Thyroid gland (tissue), 4 donors: ENCODE results near the gene LCT. TPM values are rescaled to one million over a fixed set of nuclear protein-coding genes. Genes with fewer than 3 reads are reported as not detected.
"Not testable (repeated sequence)": the region's sequence is repeated elsewhere in the genome, so short reads cannot be mapped to it uniquely, and the experiment has no call there.

Source experiments
- DNase-seq, 2 donors: peaks; one replicate each; pipeline ENCODE4 v3.0.0-alpha.2; 2019
- H3K27ac ChIP-seq, 3 donors: fragments of 200-600 bp; sonication (generic); 1 replicate in 2 of 3; 2 replicates in 1 of 3; pipeline ENCODE4 v1.5.1; 2016 to 2019; ENCODE audit warnings: mild to moderate bottlenecking in 1 of 3, moderate library complexity in 1 of 3
- H3K27me3 ChIP-seq: fragments of 200-600 bp; sonication (generic); one replicate; pipeline ENCODE4 v1.5.1; 2019
- H3K36me3 ChIP-seq, 2 donors: fragments of 200-600 bp; sonication (generic); one replicate each; pipeline ENCODE4 v1.5.1; 2016 to 2019
- H3K4me1 ChIP-seq, 2 donors: fragments of 200-600 bp; sonication (generic); one replicate each; pipeline ENCODE4 v1.5.1; 2017 to 2019
- H3K4me3 ChIP-seq, 3 donors: fragments of 200-600 bp; sonication (generic); replicated peaks in 1 of 3; 1 replicate in 2 of 3; 2 replicates in 1 of 3; pipeline ENCODE4 v1.5.1; 2016; ENCODE audit warnings: mild to moderate bottlenecking in 1 of 3
- H3K9me3 ChIP-seq: fragments of 200-600 bp; sonication (generic); one replicate; pipeline ENCODE4 v1.5.1; 2017
- CTCF ChIP-seq, 6 experiments: fragments of 200-600 bp in 3 of 6; fragments of 450-650 bp in 3 of 6; sonication (generic) in 3 of 6; IDR thresholded peaks; one replicate each; pipeline ENCODE4 v1.5.1; 2016 to 2019; ENCODE audit warnings: antibody characterized with exemption in 6 of 6, mild to moderate bottlenecking in 2 of 6, inconsistent platforms in 1 of 6, moderate library complexity in 1 of 6
- POLR2A ChIP-seq, 2 donors: fragments of 450-650 bp; IDR thresholded peaks; one replicate each; pipeline ENCODE4 v1.6.1; 2017; ENCODE audit warnings: antibody characterized with exemption in 2 of 2, mild to moderate bottlenecking in 2 of 2, moderate library complexity in 1 of 2
- WGBS, 2 donors: methylation state at CpG; one replicate each; pipeline ENCODE4 v1.1.5; 2017; 5-methylcytosine and 5-hydroxymethylcytosine counted together
- intact Hi-C: fragments of 100-400 bp; cut with DNase I; formaldehyde crosslinking; loops from one replicate; pipeline ENCODE4 v1.15.1; 2023
- total RNA-seq, 4 donors: library from RNA; depleted of rRNA; stranded (reverse); fragments of >200 nt; gene quantifications; one replicate each; pipeline ENCODE4 v1.2.3, GENCODE V29; 2016

LCT gene
- total RNA-seq, 4 donors from 2014 or later: 0.24 TPM; not detected in 3

GRCh38 chr2:135799738-135800137 lies 37.2 kb downstream of the LCT start:
- intact Hi-C loops: no loop called here
- Histone ChIP-seq H3K36me3 (no peaks in the 10 kb centered on the region), H3K27me3 (no peaks in the 10 kb centered on the region), H3K4me3 (no peak overlapping the region), H3K9me3 (no peaks in the 10 kb centered on the region), H3K4me1 (no peaks in the 10 kb centered on the region), H3K27ac (no peak overlapping the region)
- 40 to 46% methylated on average over 2 of the region's 2 CpGs for WGBS, 2 donors
- DNase-seq: no peak
- no peak for TF ChIP-seq POLR2A (IDR thresholded peaks at IDR 0.05)
- no peak for TF ChIP-seq CTCF (IDR thresholded peaks at IDR 0.05)

GRCh38 chr2:135798762-135799161 lies 38.2 kb downstream of the LCT start:
- TF ChIP-seq POLR2A (IDR thresholded peaks at IDR 0.05) (no peak), CTCF (IDR thresholded peaks at IDR 0.05) (no peak)
- intact Hi-C loops: no loop called here
- Histone ChIP-seq H3K4me1 (no peaks in the 10 kb centered on the region), H3K4me3 (no peak overlapping the region), H3K27me3 (no peaks in the 10 kb centered on the region), H3K9me3 (no peaks in the 10 kb centered on the region), H3K27ac (no peak overlapping the region), H3K36me3 (no peaks in the 10 kb centered on the region)
- DNase-seq: no peak
- 52 to 62% methylated on average over 4 of the region's 4 CpGs for WGBS, 2 donors

GRCh38 chr2:135798275-135798705 lies 38.7 kb downstream of the LCT start:
- Histone ChIP-seq H3K27me3 (no peaks in the 10 kb centered on the region), H3K4me3 (no peak overlapping the region), H3K36me3 (no peaks in the 10 kb centered on the region), H3K4me1 (no peaks in the 10 kb centered on the region), H3K9me3 (no peaks in the 10 kb centered on the region), H3K27ac (no peak overlapping the region)
- WGBS, 2 donors: 66 to 72% methylated on average over 5 of the region's 5 CpGs
- DNase-seq: no peak
- no peak for TF ChIP-seq CTCF (IDR thresholded peaks at IDR 0.05)
- no peak for TF ChIP-seq POLR2A (IDR thresholded peaks at IDR 0.05)
- intact Hi-C loops: no loop called here

GRCh38 chr2:135797497-135798274 lies 39.3 kb downstream of the LCT start:
- WGBS, 2 donors: 46 to 47% methylated on average over 22 of the region's 22 CpGs
- intact Hi-C loops: no loop called here
- TF ChIP-seq CTCF (IDR thresholded peaks at IDR 0.05) (peak; percentile 66 to 97 (median 75)), POLR2A (IDR thresholded peaks at IDR 0.05) (no peak)

GRCh38 chr2:135796606-135797005 lies 40.4 kb downstream of the LCT start:
- H3K4me1 ChIP-seq: no peaks in the 10 kb centered on the region
- intact Hi-C loops: no loop called here
- no peaks in the 10 kb centered on the region for H3K27me3 ChIP-seq
- H3K27ac ChIP-seq: no peak overlapping the region
- no peak for TF ChIP-seq POLR2A (IDR thresholded peaks at IDR 0.05)
- no peak for TF ChIP-seq CTCF (IDR thresholded peaks at IDR 0.05)
- H3K36me3 ChIP-seq: no peaks in the 10 kb centered on the region
- no peak for DNase-seq
- WGBS, 2 donors: 96 to 99% methylated on average over 8 of the region's 8 CpGs
- H3K4me3 ChIP-seq: no peak overlapping the region
- H3K9me3 ChIP-seq: no peaks in the 10 kb centered on the region

More at GRCh38 chr2:135797497-135798274, 39.3 kb downstream of the LCT start:
- Histone ChIP-seq H3K36me3 (no peaks in the 10 kb centered on the region), H3K9me3 (no peaks in the 10 kb centered on the region), H3K27me3 (no peaks in the 10 kb centered on the region), H3K27ac (no peak overlapping the region), H3K4me1 (no peaks in the 10 kb centered on the region), H3K4me3 (no peak overlapping the region)
- peak; percentile 65 to 75 for DNase-seq

GRCh38 chr2:135795641-135796040 lies 41.3 kb downstream of the LCT start:
- H3K9me3 ChIP-seq, H3K27ac ChIP-seq, H3K27me3 ChIP-seq, intact Hi-C loops, H3K4me1 ChIP-seq, H3K36me3 ChIP-seq, H3K4me3 ChIP-seq, DNase-seq: not testable (repeated sequence)
- 86 to 88% methylated on average over 4 of the region's 4 CpGs for WGBS, 2 donors
